A673 (cell line): ENCODE results near the gene GRHL3. TPM values are rescaled to one million over a fixed set of nuclear protein-coding genes. Genes with fewer than 3 reads are reported as not detected.
A peak's percentile ranks its signal among the peaks of the same experiment; 100 is the strongest.

Experiments used
- BruUV-seq: library from RNA; stranded (reverse); fragments of 400-500 nt; replicated peaks from 2 replicates; lab custom pipeline; 2021; lab: Mats Ljungman, UMichigan
- CTCF ChIA-PET: fragments of 300-600 bp; sonication (Branson Sonifier 250); formaldehyde crosslinking; loops from one replicate; lab custom pipeline; 2022; ENCODE audit warnings: antibody characterized with exemption; lab: Charles Lee
- POLR2A ChIA-PET: fragments of 300-600 bp; sonication (Branson Sonifier 250); formaldehyde crosslinking; loops from one replicate; lab custom pipeline; 2022; ENCODE audit warnings: antibody characterized with exemption; ENCODE audit not compliant: low non-redundant PET; lab: Charles Lee
- DNase-seq: peaks from one replicate; pipeline ENCODE4 v3.0.0-alpha.2; 2015; ENCODE audit warnings: low spot score
- H3K27ac ChIP-seq: fragments of 200-600 bp; sonication (generic); 2 replicates; pipeline ENCODE4 v1.5.1; 2016; ENCODE audit warnings: mixed run types, low read depth, mild to moderate bottlenecking, mixed read lengths, antibody characterized with exemption, low read length; ENCODE audit not compliant: poor library complexity, severe bottlenecking
- H3K27me3 ChIP-seq: fragments of 200-600 bp; sonication (generic); replicated peaks from 2 replicates; pipeline ENCODE4 v1.6.1; 2017; ENCODE audit warnings: mixed run types, low read depth, mild to moderate bottlenecking, mixed read lengths, antibody characterized with exemption, low read length; ENCODE audit not compliant: insufficient read depth, poor library complexity
- H3K36me3 ChIP-seq: fragments of 200-600 bp; sonication (generic); 2 replicates; pipeline ENCODE4 v1.6.1; 2016; ENCODE audit warnings: mixed run types, mild to moderate bottlenecking, mixed read lengths, antibody characterized with exemption, low read length; ENCODE audit not compliant: insufficient read depth, poor library complexity, severe bottlenecking
- H3K4me1 ChIP-seq: fragments of 200-600 bp; sonication (generic); 2 replicates; pipeline ENCODE4 v1.6.1; 2017; ENCODE audit warnings: mixed run types, mild to moderate bottlenecking, mixed read lengths, antibody characterized with exemption, low read length; ENCODE audit not compliant: insufficient read depth, poor library complexity, severe bottlenecking
- H3K4me3 ChIP-seq: fragments of 200-600 bp; sonication (generic); 2 replicates; pipeline ENCODE4 v1.5.1; 2016; ENCODE audit warnings: low read depth, mixed run types, mild to moderate bottlenecking, mixed read lengths, low read length; ENCODE audit not compliant: poor library complexity, severe bottlenecking
- H3K9me3 ChIP-seq: fragments of 200-600 bp; sonication (generic); 2 replicates; pipeline ENCODE4 v1.6.1; 2016; ENCODE audit warnings: mixed run types, low read depth, mild to moderate bottlenecking, mixed read lengths, antibody characterized with exemption, low read length; ENCODE audit not compliant: poor library complexity, severe bottlenecking
- CTCF ChIP-seq: fragments of 300-800, 200-600 bp; sonication (generic); conservative IDR thresholded peaks from 2 replicates; pipeline ENCODE4 v1.5.1; 2017; ENCODE audit warnings: low read depth, mild to moderate bottlenecking, antibody characterized with exemption, low read length, moderate library complexity, mixed read lengths
- EZH2 ChIP-seq: fragments of 200-600 bp; sonication (generic); IDR thresholded peaks from 2 replicates; pipeline ENCODE4 v1.6.1; 2017; ENCODE audit warnings: borderline replicate concordance, low read depth, mild to moderate bottlenecking, mixed read lengths, antibody characterized with exemption, low read length; ENCODE audit not compliant: poor library complexity, severe bottlenecking
- intact Hi-C: fragments of 100-400 bp; cut with micrococcal nuclease; formaldehyde crosslinking; loops from one replicate; pipeline ENCODE4 v1.10.0; 2022; ENCODE audit not compliant: unreplicated experiment
- total RNA-seq: library from RNA; stranded (reverse); gene quantifications from 2 replicates; pipeline ENCODE4 v1.2.3, GENCODE V29; 2021

GRHL3 gene
- total RNA-seq, 1 experiment from 2014 or later = not detected

- intact Hi-C loops = no loop called here
- no peaks in the 10 kb centered on the region for H3K27me3 ChIP-seq
- peak; percentile 51 for DNase-seq
- TF ChIP-seq EZH2 = no peak
- peak overlapping the region; percentile 9 for H3K27ac ChIP-seq
- BruUV-seq = no TSS peak
- POLR2A ChIA-PET = interaction anchor here (0.5 kb wide), 1 partner anchor 1512 kb away, joined by 7 read pairs; no protein-coding TSS in a partner anchor
- H3K4me3 ChIP-seq = no peak overlapping the region
- no peaks in the 10 kb centered on the region for H3K36me3 ChIP-seq
- H3K9me3 ChIP-seq = no peaks in the 10 kb centered on the region
- peaks cover 23% of the 10 kb centered on the region for H3K4me1 ChIP-seq
- CTCF ChIA-PET = no interaction called here
Measured at GRCh38 chr1:24294716-24295371, 24.3 kb upstream of the GRHL3 start.

- CTCF ChIA-PET = no interaction called here
- no peaks in the 10 kb centered on the region for H3K9me3 ChIP-seq
- POLR2A ChIA-PET = interaction anchor here (0.5 kb wide), 1 partner anchor 1513 kb away, joined by 7 read pairs; no protein-coding TSS in a partner anchor
- intact Hi-C loops = no loop called here
- peak overlapping the region; percentile 9 for H3K27ac ChIP-seq
- no peaks in the 10 kb centered on the region for H3K27me3 ChIP-seq
- TF ChIP-seq EZH2 (no peak), CTCF (no peak)
- H3K36me3 ChIP-seq = no peaks in the 10 kb centered on the region
- no peak for DNase-seq
- H3K4me1 ChIP-seq = peaks cover 16% of the 10 kb centered on the region
- BruUV-seq = no TSS peak
- H3K4me3 ChIP-seq = no peak overlapping the region
Measured at GRCh38 chr1:24295535-24295934, 23.6 kb upstream of the GRHL3 start.

- intact Hi-C loops = no loop called here
- H3K4me3 ChIP-seq = no peak overlapping the region
- no peaks in the 10 kb centered on the region for H3K27me3 ChIP-seq
- ChIA-PET CTCF (no interaction called here), POLR2A (interaction anchor here (0.7 kb wide), 2 partner anchors 10 to 33 kb away, joined by 4 to 6 read pairs; no protein-coding TSS in a partner anchor)
- peaks cover 29% of the 10 kb centered on the region for H3K4me1 ChIP-seq
- no peaks in the 10 kb centered on the region for H3K36me3 ChIP-seq
- TF ChIP-seq CTCF = no peak
- no peak for TF ChIP-seq EZH2
- H3K9me3 ChIP-seq = no peaks in the 10 kb centered on the region
- no peak overlapping the region for H3K27ac ChIP-seq
- no TSS peak for BruUV-seq
- peak; percentile 26 for DNase-seq
Measured at GRCh38 chr1:24297187-24297851, 21.8 kb upstream of the GRHL3 start.
